ENCODE data around the gene DRC1. TPM values are rescaled to one million over a fixed set of nuclear protein-coding genes. Genes with fewer than 3 reads are reported as not detected.

Gene DRC1
- total RNA-seq, 1 experiment from 2014 or later: not detected

GRCh38 chr2:26492749-26493515 lies 91.2 kb downstream of the DRC1 start:
- DNase-seq (ENCODE audit: low spot score): no peak

DNA sequence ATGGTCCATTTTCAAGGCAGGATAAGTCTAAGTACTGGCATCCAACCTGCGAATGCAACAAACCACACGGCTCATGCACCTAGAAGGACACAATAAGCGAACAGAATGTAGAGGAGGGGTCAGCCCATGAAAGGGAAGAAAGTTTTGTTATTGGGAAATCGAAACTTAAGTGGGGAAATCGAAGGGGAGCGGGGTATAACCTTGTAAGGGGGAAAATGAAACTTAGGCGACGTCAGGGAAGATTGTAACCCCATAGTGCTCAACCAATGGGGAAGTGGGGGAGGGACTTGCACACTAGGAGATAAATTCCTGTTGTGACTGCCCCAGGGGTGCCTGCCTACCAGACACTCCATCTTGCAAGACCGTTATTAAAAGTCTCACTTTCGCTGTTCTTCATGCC lies 91.8 kb downstream of the DRC1 start:
- no peak for DNase-seq (ENCODE audit: low spot score)

DNA sequence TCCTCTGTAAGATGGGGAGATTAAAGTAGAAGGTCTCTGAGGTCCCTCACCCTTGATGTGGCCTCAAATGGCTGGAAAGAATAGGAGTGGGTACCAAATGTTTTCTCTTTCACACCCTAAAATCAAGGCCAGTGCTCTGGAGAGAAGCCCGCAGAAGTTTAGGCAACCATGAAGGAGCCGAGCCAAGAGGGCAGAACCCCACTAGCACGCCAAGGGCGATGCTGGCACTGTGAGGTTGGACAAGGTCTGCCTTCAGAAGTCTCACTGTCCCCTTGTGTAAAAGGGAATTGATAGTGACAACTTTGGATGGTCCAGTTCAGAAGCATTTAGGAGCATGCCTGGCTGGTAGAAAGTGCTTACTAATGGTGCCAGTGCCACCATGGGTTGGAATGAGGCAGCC lies 92.5 kb downstream of the DRC1 start:
- DNase-seq (ENCODE audit: low spot score): no peak

- DNase-seq (ENCODE audit: low spot score): no peak
Measured at GRCh38 chr2:26494891-26495290, 93.2 kb downstream of the DRC1 start.

DNA sequence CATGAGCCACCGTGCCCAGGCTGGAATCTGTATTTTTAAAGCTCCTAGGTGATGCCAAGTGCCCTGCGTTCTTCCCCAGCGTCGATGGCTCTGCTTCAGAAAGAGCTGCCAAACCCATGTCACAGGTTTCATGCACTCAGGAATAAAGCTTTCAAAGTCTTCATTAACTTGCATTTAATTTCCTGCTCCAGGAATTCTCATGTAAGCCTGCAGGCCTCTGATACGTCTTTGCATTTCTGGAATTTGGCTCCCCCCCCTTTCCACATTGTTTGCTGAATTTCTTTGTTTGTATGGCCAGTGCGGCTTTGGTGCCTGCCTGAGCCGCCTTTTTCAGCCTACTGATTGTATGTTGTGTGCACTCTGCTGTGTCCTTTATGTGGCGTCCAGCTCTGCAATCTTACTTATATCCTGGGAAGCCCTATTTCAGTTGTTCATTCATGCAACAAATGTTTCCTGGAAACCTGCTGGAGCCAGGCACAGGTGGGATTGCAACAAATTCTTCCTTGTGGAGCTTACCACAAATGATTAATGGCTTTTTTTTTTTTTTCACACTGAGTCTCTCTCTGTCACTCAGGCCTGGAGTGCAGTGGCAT lies 94.1 kb downstream of the DRC1 start:
- DNase-seq (ENCODE audit: low spot score): no peak

DNA sequence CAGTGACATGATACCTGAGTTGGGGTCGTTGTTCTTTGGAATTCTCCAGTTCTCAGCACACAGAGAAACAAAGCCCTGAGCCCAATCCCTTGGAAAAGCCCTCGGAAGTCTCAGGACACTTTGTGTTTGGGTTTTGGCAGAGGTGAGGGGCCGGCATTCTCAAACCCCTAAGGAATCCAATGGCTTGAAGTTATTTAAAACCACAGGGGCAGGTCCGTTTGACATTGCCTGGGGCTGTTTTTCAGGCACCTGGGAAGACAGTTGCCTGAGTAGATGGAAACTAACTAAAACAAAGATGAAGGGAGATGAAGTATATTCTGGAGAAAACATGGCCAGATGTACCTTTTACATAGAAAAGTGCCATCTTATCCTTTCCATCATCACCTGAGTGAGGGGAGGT lies 98.7 kb downstream of the DRC1 start:
- no peak for DNase-seq (ENCODE audit: low spot score)

- DNase-seq (ENCODE audit: low spot score): peak; percentile 37
Measured at GRCh38 chr2:26503231-26503880, 101.6 kb downstream of the DRC1 start.

DNA sequence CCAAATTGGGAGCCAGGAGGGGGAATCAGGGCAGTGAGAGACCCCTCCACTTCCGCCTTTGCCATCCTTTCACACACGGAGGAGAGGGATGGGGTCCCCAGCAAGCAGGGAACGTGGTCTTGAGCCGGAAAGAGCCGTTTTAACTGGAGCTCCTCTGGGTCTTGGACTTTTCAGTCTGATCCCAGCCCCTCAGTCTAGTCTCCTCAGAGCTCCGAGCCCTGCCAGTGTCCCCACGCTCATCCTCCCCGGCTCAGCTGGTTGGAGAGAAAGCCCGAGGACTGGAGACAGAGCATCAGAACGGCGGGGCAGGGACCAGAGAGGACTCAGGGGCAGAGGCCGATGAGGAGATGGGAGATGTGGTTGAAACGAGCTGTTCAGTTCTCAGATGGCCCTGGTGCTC lies 102.3 kb downstream of the DRC1 start:
- no peak for DNase-seq (ENCODE audit: low spot score)

DNA sequence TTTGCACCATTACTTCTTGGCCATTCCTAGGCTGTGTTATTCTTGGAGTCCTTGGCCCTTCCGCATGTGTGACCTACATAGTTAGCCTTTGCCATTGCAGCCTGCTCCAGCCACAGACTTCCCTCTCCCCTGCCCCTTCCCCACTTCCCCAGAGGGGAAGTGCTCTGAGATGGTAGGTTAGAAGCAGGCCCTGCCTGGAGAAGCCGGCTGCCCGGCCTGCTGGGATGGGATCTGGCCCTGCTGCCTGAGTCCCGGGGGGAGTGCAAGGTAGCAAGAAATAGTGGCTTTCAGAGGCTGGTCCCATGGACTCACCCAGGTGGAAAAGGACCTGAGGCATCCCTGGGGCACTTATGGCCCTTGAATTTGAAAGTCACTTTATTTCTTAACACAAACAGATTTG lies 104.6 kb downstream of the DRC1 start:
- DNase-seq (ENCODE audit: low spot score): no peak

Other genes with a start within 250 kb of the DRC1 start
- gene GAREM2, start 228.8 kb upstream of the DRC1 start, total RNA-seq (2014; rRNA removed; shearing (Covaris generic)): 3.8 and 5.3 TPM in 2 replicates
- gene HADHA, start 157.3 kb upstream of the DRC1 start, total RNA-seq (2014; rRNA removed; shearing (Covaris generic)): 113 and 121 TPM in 2 replicates
- gene HADHB, start 157.0 kb upstream of the DRC1 start, total RNA-seq (2014; rRNA removed; shearing (Covaris generic)): 115 and 117 TPM in 2 replicates
- 19.0 and 20.6 TPM in 2 replicates for gene SELENOI, start 55.8 kb upstream of the DRC1 start, total RNA-seq (2014; rRNA removed; shearing (Covaris generic))
- 0.07 and 0.12 TPM in 2 replicates for gene ADGRF3, start 55.1 kb upstream of the DRC1 start, total RNA-seq (2014; rRNA removed; shearing (Covaris generic))
- gene OTOF, start 76.2 kb downstream of the DRC1 start, total RNA-seq (2014; rRNA removed; shearing (Covaris generic)): 2.1 TPM in 1 of 2 replicates, not detected in the other
- not detected in 2 replicates for gene CIB4, start 239.4 kb downstream of the DRC1 start, total RNA-seq (2014; rRNA removed; shearing (Covaris generic))